ES-I3 (cell line): Measurements from ENCODE around the gene BTG4.

Experiments used
- H3K36me3 ChIP-seq: 2 replicates; pipeline ENCODE4 v1.6.1; 2013; ENCODE audit warnings: mild to moderate bottlenecking, low read length, control low read depth, moderate library complexity; ENCODE audit not compliant: insufficient read depth
- H3K4me1 ChIP-seq: 2 replicates; pipeline ENCODE4 v1.6.1; 2013; ENCODE audit warnings: mild to moderate bottlenecking, control low read depth, low read length; ENCODE audit not compliant: insufficient read depth
- H3K9ac ChIP-seq: 2 replicates; pipeline ENCODE4 v1.6.1; 2013; ENCODE audit warnings: low read depth, mild to moderate bottlenecking, low read length, moderate library complexity
- H3K9me3 ChIP-seq: 2 replicates; pipeline ENCODE4 v1.6.1; 2013; ENCODE audit warnings: mild to moderate bottlenecking, low read length, moderate library complexity; ENCODE audit not compliant: control insufficient read depth, insufficient read depth

Gene BTG4

DNA sequence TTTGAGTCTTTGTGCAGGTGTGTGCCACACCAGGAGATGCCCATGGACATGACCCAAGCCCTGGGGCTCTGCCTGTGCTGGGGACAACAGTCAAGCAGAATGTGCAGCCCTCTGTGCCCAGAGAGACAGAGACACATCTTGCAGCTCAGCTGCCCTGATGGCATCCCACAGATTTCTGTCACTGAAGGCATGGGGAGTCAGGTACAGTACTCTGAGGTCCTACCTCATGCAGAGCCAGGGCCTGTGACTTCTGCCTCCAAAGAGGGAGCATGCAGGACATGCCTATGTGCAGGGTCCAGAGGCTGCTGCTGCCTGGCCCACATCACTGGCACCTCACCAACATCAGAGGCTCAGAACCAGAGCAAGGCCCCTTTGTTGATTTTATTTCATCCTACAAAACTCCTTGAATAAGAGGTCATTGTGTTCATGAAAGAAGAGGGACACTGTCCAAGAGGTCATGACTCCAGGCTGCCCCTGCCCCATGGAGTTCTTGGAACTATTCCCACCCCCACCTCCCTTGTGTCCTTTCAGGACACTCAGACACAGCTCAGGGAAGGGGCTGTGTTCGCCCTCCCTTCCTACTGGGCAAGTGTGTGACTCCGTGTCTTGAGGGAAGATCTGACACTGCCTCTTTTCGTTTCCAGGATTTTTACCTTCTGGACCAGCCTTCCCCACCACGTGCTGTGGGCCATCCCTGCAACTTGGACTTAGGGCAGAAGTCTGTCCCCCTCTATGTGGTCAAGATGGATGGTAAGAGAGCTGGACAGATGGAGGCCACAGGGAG lies 62.3 kb downstream of the BTG4 start:
- Histone ChIP-seq H3K9me3 (no peaks in the 10 kb centered on the region), H3K9ac (no peak overlapping the region), H3K4me1 (peaks cover 4% of the 10 kb centered on the region; the same call in 1 of the 2 replicates), H3K36me3 (no peaks in the 10 kb centered on the region)

DNA sequence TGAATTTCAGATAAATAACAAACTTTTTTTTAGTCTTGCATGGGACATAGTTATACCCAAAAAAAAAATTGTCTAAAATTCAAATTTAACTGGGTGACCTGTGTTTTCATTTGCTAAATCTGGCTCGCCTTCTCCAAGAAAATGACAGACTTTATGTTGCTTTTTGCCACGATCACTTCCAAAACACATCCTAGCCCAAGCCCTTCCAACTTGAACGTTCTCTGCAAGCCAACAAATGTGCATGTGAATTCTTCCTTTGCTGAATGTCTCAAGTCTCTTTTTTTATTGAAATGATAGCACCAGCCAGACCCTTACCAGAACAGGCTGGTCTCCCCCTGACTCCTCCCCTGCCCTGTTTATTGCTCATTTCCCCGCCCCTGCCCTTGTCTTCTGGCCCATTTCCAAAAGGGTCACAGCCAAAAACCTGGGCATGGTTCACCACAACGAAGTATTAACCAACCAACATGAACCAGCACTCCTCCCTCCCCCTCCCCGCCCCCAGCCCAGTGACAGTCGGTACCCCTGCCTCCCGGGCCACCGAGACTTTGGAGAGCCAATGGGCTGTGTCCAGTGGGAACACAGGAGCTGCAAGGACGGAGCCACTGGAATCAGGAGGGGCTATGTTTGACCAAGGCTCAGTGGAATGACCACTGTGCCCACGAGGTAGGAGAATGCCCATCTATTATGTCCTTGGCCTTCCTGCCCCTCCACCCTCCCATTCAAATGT lies 63.2 kb downstream of the BTG4 start:
- Histone ChIP-seq H3K9ac (no peak overlapping the region), H3K4me1 (no peaks in the 10 kb centered on the region), H3K9me3 (no peaks in the 10 kb centered on the region), H3K36me3 (no peaks in the 10 kb centered on the region)

DNA sequence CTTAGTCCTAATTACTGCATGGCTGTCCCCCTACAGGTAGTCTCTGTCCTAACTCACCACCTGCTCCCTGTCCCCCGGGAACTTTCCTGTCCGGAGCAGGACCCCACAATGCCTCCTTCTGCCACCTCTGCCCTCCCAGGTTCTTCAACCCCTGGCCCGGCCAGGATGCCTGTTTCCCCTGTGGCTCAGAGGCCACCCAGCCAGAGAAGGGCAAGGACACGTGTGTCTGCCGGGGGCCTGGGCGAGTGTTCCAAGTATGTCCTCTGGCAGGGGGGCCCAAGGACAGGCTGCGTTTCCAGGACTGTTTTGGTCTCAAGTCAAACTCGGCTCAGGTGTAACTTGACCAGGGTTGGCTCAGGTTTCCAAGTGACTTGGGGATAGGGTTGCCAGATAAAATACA lies 63.8 kb downstream of the BTG4 start:
- H3K4me1 ChIP-seq: no peaks in the 10 kb centered on the region
- H3K9me3 ChIP-seq: no peaks in the 10 kb centered on the region
- no peaks in the 10 kb centered on the region for H3K36me3 ChIP-seq
- H3K9ac ChIP-seq: no peak overlapping the region

DNA sequence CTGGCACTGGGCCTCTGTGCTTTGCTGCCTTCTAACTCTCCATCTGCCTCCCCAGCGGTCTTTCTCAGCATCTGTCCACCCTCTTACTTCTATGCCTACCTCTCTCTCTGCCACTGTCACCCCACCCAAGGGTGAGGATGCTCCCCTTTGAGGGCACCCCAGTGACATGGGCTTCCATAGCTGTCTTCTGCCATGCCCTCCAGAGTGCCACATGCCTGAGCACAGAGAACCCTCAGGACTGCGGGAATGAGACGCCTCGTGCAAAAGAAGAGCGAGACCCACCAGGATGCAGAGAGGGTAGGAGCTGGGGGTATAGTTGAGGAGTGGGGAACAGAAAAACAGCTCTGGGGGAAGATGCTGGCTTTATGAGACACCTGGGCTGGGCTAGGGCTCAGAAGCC lies 64.3 kb downstream of the BTG4 start:
- no peak overlapping the region for H3K9ac ChIP-seq
- H3K9me3 ChIP-seq: no peaks in the 10 kb centered on the region
- no peaks in the 10 kb centered on the region for H3K36me3 ChIP-seq
- H3K4me1 ChIP-seq: no peaks in the 10 kb centered on the region

DNA sequence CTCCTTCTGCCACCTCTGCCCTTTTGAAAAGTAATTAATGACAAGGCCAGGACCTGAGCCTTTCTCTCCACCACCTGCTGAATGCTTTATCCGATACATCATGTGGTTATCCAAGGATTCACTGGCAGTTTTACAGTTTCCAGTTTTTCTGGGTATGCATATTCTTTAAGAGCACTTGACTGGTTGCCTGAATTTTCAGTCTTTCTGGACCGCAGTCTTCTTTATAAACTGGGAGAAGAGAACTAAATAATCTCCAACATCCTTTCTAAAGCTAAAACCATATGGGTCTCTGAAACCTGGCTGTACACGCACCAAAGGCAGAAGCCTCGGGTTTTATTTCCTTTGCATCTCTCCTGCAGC lies 65.1 kb downstream of the BTG4 start:
- no peaks in the 10 kb centered on the region for H3K9me3 ChIP-seq
- H3K4me1 ChIP-seq: no peaks in the 10 kb centered on the region
- no peak overlapping the region for H3K9ac ChIP-seq
- H3K36me3 ChIP-seq: no peaks in the 10 kb centered on the region

DNA sequence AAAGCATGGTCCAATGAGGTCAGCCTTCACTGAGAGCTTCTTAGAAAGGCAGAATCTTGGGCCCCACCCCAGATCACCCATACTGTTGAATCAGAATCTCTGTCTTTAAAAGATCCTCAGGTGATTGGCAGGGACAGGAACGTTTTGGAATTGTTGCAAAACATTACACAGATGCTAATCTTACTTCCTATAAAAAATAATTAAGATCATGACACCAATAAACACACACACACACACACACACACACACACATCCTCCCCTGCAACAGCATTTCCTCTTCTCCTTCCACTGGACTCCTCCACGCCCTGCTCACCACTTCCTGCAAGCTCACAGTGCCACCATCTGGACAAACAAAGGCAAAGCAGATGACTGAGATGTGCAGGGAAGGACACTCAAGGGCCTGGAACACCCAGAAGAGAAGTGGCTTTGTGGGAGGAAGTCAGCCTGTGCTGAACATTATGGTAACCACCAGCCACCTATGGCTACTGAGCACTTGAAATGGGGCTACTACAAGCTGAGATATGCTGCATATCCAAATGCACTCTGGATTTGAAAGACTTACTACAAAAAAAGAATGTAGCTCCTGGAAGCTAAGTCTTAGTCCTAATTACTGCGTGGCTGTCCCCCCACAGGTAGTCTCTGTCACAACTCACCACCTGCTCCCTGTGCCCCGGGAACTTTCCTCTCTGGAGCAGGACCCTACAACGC lies 65.6 kb downstream of the BTG4 start:
- Histone ChIP-seq H3K36me3 (no peaks in the 10 kb centered on the region), H3K9me3 (no peaks in the 10 kb centered on the region), H3K9ac (no peak overlapping the region), H3K4me1 (no peaks in the 10 kb centered on the region)

DNA sequence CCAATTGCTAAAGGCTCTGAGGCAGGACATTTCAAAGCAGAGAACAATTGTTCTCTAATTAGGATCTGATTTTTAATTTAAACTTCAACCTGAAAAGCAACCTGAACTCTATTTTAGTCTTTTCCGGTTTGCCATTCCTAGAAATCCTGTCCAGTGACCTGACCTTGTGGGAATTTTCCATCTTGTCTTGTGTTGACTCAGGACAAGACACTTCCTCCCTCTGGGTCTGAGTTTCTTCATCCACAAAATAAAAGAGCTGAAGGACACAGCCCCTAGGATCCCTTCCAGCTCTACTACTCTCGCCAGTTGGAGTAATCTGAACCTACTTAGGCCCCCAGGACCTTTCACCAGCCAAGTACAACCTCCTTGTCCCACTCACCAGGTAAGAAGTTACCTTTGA lies 66.6 kb downstream of the BTG4 start:
- Histone ChIP-seq H3K4me1 (no peaks in the 10 kb centered on the region), H3K36me3 (no peaks in the 10 kb centered on the region), H3K9ac (no peak overlapping the region), H3K9me3 (no peaks in the 10 kb centered on the region)
